HUES64 (cell line): Measurements from ENCODE around the gene GBF1.

Experiments used
- H3K27ac ChIP-seq: 2 replicates; pipeline ENCODE4 v1.7.0; 2013; ENCODE audit warnings: low read depth, low read length, inconsistent platforms
- H3K27me3 ChIP-seq: 2 replicates; pipeline ENCODE4 v1.6.1; 2013; ENCODE audit warnings: mild to moderate bottlenecking, low read length; ENCODE audit not compliant: insufficient read depth
- H3K36me3 ChIP-seq: 2 replicates; pipeline ENCODE4 v1.6.1; 2013; ENCODE audit warnings: mild to moderate bottlenecking, low read length; ENCODE audit not compliant: insufficient read depth
- H3K4me1 ChIP-seq: 2 replicates; pipeline ENCODE4 v1.6.1; 2013; ENCODE audit warnings: mild to moderate bottlenecking, low read length, moderate library complexity; ENCODE audit not compliant: insufficient read depth
- H3K4me3 ChIP-seq: 2 replicates; pipeline ENCODE4 v1.5.1; 2013; ENCODE audit warnings: mild to moderate bottlenecking, low read length, moderate library complexity
- H3K9ac ChIP-seq: 2 replicates; pipeline ENCODE4 v1.6.1; 2013; ENCODE audit warnings: mild to moderate bottlenecking, low read depth, low read length
- H3K9me3 ChIP-seq: 2 replicates; pipeline ENCODE4 v1.6.1; 2013; ENCODE audit warnings: low read depth, low read length; ENCODE audit not compliant: insufficient read depth
- WGBS: fragments of 150-250, 120-280 bp; methylation state at CpG from one replicate; pipeline ENCODE4 v1.1.7; 2013; ENCODE audit warnings: missing lambda C conversion rate; 5-methylcytosine and 5-hydroxymethylcytosine counted together

GBF1 gene

DNA sequence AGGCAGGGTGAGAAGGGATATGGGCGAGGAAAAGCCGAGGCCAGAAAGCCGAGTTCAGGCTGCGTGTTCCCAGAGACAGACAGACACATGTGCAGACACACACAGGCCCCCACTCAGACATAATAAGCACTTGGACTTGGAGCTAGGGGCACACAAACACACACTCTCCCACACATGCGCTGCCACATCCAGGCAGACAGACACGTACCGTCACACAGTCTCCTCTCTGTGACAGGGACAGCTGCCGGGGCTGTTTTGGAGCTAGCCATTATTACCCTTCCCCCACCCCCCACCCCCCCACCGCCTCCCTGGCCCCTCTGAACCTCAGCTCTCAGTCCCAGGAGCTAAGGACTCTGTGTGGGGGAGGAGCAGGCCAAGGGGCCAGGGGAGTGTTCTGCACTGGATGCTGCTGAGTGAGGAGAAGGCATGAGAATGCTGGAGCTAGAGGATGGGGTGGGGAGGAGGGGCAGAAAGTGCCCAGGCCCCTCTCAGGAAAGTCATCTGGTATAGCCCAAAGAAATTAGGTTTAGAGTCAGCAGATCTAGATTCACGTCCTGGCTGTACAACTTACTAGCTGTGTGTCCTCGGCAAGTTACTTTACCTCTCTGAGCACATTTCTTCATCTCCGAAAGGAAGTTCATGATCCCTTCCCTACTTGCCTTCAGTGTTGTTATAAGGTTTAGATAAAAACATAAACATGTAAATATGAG, 10.3 kb upstream of the GBF1 start:
- WGBS: 66% methylated on average over 10 of the region's 12 CpGs

DNA sequence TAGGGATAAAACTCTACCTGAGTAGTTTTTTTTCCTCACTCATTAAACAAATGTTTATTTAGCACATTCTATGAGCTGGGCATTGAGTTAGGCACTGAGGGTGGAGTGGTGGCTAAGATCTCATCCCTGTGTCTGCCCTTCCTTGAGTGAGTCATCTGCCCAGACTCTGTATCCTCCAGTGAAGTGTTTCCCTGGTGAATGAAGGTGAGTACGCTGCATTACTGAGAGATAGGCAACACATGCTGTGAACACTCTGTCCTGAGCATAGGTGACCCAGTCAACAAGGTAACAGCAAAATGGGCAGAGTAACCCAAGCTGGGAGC, 9.8 kb upstream of the GBF1 start:
- H3K9ac ChIP-seq: no peak overlapping the region
- H3K36me3 ChIP-seq: no peaks in the 10 kb centered on the region
- no peak overlapping the region for H3K27ac ChIP-seq
- no peaks in the 10 kb centered on the region for H3K9me3 ChIP-seq
- H3K4me3 ChIP-seq: no peak overlapping the region
- WGBS: 80% methylated on average over 1 of the region's 1 CpG
- H3K4me1 ChIP-seq: no peaks in the 10 kb centered on the region
- peaks cover 99% of the 10 kb centered on the region for H3K27me3 ChIP-seq

More for the DNA sequence above, 10.3 kb upstream of the GBF1 start:
- H3K4me3 ChIP-seq: no peak overlapping the region
- no peaks in the 10 kb centered on the region for H3K9me3 ChIP-seq
- no peaks in the 10 kb centered on the region for H3K4me1 ChIP-seq
- no peaks in the 10 kb centered on the region for H3K36me3 ChIP-seq
- H3K9ac ChIP-seq: no peak overlapping the region
- H3K27me3 ChIP-seq: peaks cover 99% of the 10 kb centered on the region
- H3K27ac ChIP-seq: no peak overlapping the region

DNA sequence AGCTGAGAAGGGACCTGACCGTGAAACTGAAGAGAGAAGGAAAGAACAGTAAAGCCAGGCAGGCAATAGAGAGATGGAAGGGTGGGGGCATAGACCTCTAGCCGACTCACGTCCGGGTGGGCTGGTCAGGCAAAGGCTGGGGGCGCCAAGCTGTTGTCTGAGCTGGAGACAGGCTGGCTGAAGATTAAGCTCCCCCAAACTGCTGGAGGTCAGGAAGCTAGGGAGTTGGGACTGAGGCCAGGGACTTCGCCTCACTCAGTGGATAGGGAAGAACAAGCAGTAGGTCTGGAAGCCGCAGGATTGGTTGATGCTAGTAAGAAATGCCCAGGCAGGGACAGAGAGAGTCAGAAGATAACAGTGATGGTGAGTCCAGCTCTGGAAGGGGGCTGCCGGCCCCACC, 9.3 kb upstream of the GBF1 start:
- Histone ChIP-seq H3K27me3 (peaks cover 99% of the 10 kb centered on the region), H3K4me1 (no peaks in the 10 kb centered on the region), H3K27ac (no peak overlapping the region), H3K9me3 (no peaks in the 10 kb centered on the region), H3K9ac (no peak overlapping the region), H3K4me3 (no peak overlapping the region), H3K36me3 (no peaks in the 10 kb centered on the region)
- WGBS: 78% methylated on average over 8 of the region's 8 CpGs

DNA sequence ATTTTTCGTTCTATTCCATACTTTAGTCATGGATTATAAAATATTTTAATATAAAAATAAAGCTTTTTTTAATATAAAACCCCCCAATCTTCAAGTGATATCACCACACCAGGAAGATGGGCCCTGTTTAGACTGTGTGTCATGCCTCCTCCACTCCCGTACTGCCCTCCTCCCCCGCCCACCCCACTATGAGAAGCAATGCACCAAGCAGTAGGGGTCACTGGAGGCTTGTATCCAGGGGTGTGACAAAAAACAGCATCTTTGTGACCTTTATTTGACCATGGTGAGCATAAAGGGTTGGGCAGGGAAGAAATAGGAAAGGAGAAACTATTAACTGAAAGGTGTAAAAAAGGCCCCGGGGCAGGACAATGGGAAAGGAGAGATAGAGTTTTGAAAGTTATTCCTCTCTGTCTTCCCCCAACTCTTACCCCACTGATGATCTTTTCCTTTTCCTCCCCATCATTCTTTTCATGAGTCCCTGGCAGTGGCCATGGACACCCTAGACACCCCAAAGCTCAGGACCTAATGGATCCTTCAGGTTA, 7.5 kb upstream of the GBF1 start:
- Histone ChIP-seq H3K27ac (no peak overlapping the region), H3K9me3 (no peaks in the 10 kb centered on the region), H3K4me1 (no peaks in the 10 kb centered on the region), H3K4me3 (no peak overlapping the region), H3K9ac (no peak overlapping the region), H3K36me3 (no peaks in the 10 kb centered on the region), H3K27me3 (peaks cover 97% of the 10 kb centered on the region)
- 82% methylated on average over 2 of the region's 4 CpGs for WGBS

DNA sequence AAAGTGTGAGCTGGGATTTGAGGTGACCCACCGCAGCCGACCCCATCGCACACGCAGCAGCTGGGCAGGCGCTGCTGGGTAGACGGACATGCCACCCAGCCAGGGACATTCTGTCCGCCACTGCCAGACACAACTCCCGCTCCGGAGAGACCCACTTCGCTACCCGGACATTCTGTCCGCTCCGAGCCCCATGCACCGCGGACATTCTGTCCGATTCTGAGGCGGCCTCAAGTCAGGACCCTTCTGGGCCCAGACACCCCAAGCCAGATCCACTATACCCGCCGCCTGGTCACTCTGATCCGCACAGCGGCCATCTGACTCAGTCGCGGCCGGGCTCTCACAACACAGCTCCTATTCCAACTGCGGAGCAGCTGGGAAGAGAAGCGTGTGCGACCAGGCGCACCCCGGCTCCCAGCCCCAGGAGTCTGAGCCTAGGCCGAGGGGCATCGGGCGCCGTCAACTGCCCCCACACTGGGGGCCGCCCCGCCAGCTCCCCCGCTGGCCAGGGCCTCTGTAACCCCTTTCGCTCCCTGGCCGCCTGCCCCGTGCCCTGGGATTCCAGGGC, 4.8 kb upstream of the GBF1 start:
- no peak overlapping the region for H3K9ac ChIP-seq
- peak overlapping the region; percentile 68 for H3K4me3 ChIP-seq
- H3K4me1 ChIP-seq: peaks cover 2% of the 10 kb centered on the region; the same call in 1 of the 2 replicates
- no peaks in the 10 kb centered on the region for H3K36me3 ChIP-seq
- no peak overlapping the region for H3K27ac ChIP-seq
- no peaks in the 10 kb centered on the region for H3K9me3 ChIP-seq
- WGBS: 22% methylated on average over 39 of the region's 39 CpGs
- peaks cover 80% of the 10 kb centered on the region for H3K27me3 ChIP-seq

DNA sequence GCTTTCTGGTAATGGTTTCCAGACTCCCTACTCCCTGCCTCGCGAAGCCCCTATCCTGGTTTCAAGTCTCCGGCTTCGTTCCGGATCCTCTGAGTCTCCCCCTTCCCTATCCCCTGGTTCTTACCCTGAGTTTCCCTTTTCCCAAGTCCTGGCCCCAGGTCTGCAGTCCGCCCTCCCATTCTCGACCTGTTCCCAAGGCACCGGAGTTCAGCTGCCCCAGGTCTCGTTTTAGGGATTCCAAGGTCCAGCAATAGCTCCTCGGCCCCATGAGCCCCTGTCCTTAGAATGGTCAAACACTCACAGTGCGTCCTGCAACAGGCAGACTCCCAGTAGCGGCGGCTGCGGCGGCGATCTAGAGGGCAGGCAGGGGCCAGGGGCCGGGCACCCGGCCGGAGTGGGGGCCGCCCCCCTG, 4.3 kb upstream of the GBF1 start:
- H3K36me3 ChIP-seq: no peaks in the 10 kb centered on the region
- H3K27ac ChIP-seq: no peak overlapping the region
- 1% methylated on average over 20 of the region's 20 CpGs for WGBS
- peaks cover 2% of the 10 kb centered on the region; the same call in 1 of the 2 replicates for H3K4me1 ChIP-seq
- no peaks in the 10 kb centered on the region for H3K9me3 ChIP-seq
- H3K9ac ChIP-seq: no peak overlapping the region
- peak overlapping the region; percentile 68 for H3K4me3 ChIP-seq
- H3K27me3 ChIP-seq: peaks cover 75% of the 10 kb centered on the region

DNA sequence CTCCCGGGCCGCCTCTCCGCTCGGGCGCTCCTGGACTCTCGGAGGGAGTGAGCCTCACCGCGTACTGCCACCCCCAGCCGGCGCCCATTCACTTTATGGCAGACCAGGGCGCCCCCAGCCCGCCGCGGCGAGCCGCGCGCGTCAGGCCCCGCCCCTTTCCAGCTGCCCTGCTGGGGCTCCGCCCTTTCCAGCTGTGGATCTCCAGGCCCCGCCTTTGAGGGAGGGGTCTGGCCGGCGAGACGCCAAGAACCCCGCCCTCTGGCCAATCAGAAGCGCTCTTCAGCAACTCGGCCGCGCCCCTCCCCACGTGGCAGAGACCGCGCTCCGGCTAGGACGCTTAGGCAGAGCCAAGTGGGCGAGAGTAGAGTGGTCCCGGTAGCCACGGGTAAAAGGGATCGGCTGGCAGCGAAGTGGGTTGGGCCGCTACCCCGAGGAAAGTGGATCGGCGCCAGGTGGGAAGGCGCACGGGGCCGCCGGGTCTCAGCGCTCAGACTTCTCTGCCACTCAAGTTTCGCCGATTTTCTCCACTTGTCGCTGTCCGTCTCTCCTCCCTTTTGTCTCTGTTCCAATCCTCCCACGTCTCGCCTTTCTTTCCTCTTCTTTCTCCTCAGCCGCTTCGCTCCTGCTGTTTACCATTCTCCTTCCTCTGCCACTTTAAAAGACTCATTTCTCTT, 3.8 kb upstream of the GBF1 start, which contains the start of gene PITX3:
Gene PITX3, minus strand, starts transcription at position 69 of the 674 bp plus-strand sequence. CDS start 9,432 bp downstream, outside the sequence.
- H3K27ac ChIP-seq: no peak within 1 kb of the TSS
- under 1% methylated on average over 57 of the region's 57 CpGs for WGBS

GRCh38 chr10:102242118-102242485, 3.2 kb upstream of the GBF1 start:
- H3K27ac ChIP-seq: no peak overlapping the region
- H3K4me1 ChIP-seq: peaks cover 2% of the 10 kb centered on the region; the same call in 1 of the 2 replicates
- H3K4me3 ChIP-seq: peak overlapping the region; percentile 68
- 35% methylated on average over 7 of the region's 7 CpGs for WGBS
- H3K9ac ChIP-seq: no peak overlapping the region
- H3K27me3 ChIP-seq: peaks cover 64% of the 10 kb centered on the region
- no peaks in the 10 kb centered on the region for H3K36me3 ChIP-seq
- H3K9me3 ChIP-seq: no peaks in the 10 kb centered on the region

More for the DNA sequence above, 3.8 kb upstream of the GBF1 start, which contains the start of gene PITX3:
- Histone ChIP-seq H3K9me3 (no peaks in the 10 kb centered on the region), H3K4me3 (peak within 1 kb of the TSS; percentile 68), H3K27me3 (peaks cover 69% of the 10 kb centered on the region), H3K36me3 (no peaks in the 10 kb centered on the region), H3K4me1 (peaks cover 2% of the 10 kb centered on the region; the same call in 1 of the 2 replicates), H3K9ac (peak within 1 kb of the TSS; percentile 43; the same call in 1 of the 2 replicates)

- H3K9me3 ChIP-seq: no peaks in the 10 kb centered on the region
- no peaks in the 10 kb centered on the region for H3K36me3 ChIP-seq
- H3K4me1 ChIP-seq: peaks cover 2% of the 10 kb centered on the region; the same call in 1 of the 2 replicates
- WGBS: 100% methylated on average over 2 of the region's 2 CpGs
- H3K27ac ChIP-seq: no peak overlapping the region
- H3K9ac ChIP-seq: no peak overlapping the region
- H3K27me3 ChIP-seq: peaks cover 52% of the 10 kb centered on the region
- H3K4me3 ChIP-seq: no peak overlapping the region
Observed at GRCh38 chr10:102243309-102243708, 2.0 kb upstream of the GBF1 start.

GRCh38 chr10:102245932-102246251, 560 bp downstream of the GBF1 start:
- Histone ChIP-seq H3K36me3 (no peaks in the 10 kb centered on the region), H3K4me3 (peak overlapping the region; percentile 78), H3K9ac (peak overlapping the region; percentile 64; the same call in 1 of the 2 replicates), H3K4me1 (peaks cover 2% of the 10 kb centered on the region; the same call in 1 of the 2 replicates), H3K27ac (no peak overlapping the region), H3K9me3 (no peaks in the 10 kb centered on the region), H3K27me3 (peaks cover 26% of the 10 kb centered on the region)
- 0% methylated on average over 4 of the region's 4 CpGs for WGBS

DNA sequence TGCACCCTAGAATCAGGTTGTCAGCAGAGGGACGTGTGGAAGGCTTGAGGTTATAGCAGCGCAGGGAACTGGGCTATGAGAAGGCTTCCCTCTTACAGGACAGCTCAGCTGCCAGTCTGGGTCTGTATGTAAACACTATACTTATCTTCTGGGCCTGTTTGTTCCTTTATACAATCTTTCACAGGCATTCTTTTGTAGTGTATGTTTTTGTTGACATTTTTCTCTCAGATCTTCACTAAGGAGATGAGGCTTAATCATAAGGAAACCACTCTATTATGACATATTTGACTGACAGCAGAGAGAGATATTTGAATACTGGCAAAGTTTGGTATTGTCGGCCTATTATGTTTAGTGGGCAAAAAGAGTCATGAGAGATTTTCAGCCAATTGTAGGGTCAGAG, 929 bp downstream of the GBF1 start:
- Histone ChIP-seq H3K27ac (no peak overlapping the region), H3K4me1 (peaks cover 2% of the 10 kb centered on the region; the same call in 1 of the 2 replicates), H3K9ac (0 out of 2 replicates have a peak overlapping the region, but pooled peaks have one; percentile 64), H3K27me3 (peaks cover 22% of the 10 kb centered on the region), H3K9me3 (no peaks in the 10 kb centered on the region), H3K4me3 (peak overlapping the region; percentile 78), H3K36me3 (no peaks in the 10 kb centered on the region)
- WGBS: 62% methylated on average over 3 of the region's 3 CpGs
